ENCODE measurements around the gene WDR13.

DNA sequence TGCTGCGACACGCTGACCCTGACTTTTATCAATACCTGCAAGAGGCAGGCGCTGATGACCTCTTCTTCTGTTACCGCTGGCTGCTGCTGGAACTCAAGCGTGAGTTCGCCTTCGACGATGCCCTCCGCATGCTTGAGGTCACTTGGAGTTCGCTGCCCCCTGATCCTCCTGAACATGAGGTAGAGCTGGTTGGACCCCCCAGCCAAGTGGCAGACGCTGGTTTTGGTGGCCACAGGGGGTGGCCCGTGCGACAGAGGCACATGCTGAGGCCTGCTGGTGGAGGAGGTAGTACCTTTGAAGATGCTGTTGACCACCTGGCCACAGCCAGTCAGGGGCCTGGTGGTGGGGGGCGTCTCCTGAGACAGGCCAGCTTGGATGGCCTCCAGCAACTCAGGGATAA is 37.2 kb upstream of the WDR13 start:
- no peak for TF ChIP-seq CTCF (IDR thresholded peaks at IDR 0.05)
- TF ChIP-seq SIN3A (IDR thresholded peaks at IDR 0.05; ENCODE audit: borderline replicate concordance, insufficient read depth, low read depth, low read length), result no peak
- no peak for TF ChIP-seq POLR2AphosphoS5 (IDR thresholded peaks at IDR 0.05; ENCODE audit: low read depth, low read length)
- TF ChIP-seq REST (IDR thresholded peaks at IDR 0.05; ENCODE audit: insufficient read depth in 1 of 2, low read depth in 2 of 2, low read length in 1 of 2), result no peak
